WTC11 (cell line): ENCODE measurements around the gene KDM1B. TPM values are rescaled to one million over a fixed set of nuclear protein-coding genes. Genes with fewer than 3 reads are reported as not detected.

Source experiments
- ATAC-seq: fragments of 200-7000 bp; cut with Tn5 transposase; 2 replicates; pipeline ENCODE4 v1.10.0; 2021; ENCODE audit warnings: mild to moderate bottlenecking, moderate library complexity
- CTCF ChIA-PET: fragments of 300-600 bp; sonication (Branson Sonifier 250); formaldehyde crosslinking; loops from one replicate; lab custom pipeline; 2021; ENCODE audit warnings: antibody characterized with exemption; lab: Charles Lee
- POLR2A ChIA-PET: fragments of 350-600 bp; sonication (Branson Sonifier 250); formaldehyde crosslinking; loops from one replicate; lab custom pipeline; 2021; ENCODE audit warnings: antibody characterized with exemption; lab: Charles Lee
- DNase-seq: peaks from one replicate; pipeline ENCODE4 v3.0.0; 2021; ENCODE audit warnings: low spot score
- H3K27ac Mint-ChIP-seq: 2 replicates; pipeline ENCODE4 v1.8.0; 2021; ENCODE audit warnings: mixed read lengths
- H3K27me3 Mint-ChIP-seq: 2 replicates; pipeline ENCODE4 v1.8.0; 2021; ENCODE audit warnings: low read depth, mild to moderate bottlenecking, moderate library complexity, mixed read lengths
- H3K36me3 Mint-ChIP-seq: 2 replicates; pipeline ENCODE4 v1.8.0; 2021; ENCODE audit warnings: mixed read lengths
- H3K4me1 Mint-ChIP-seq: 2 replicates; pipeline ENCODE4 v1.8.0; 2022; ENCODE audit warnings: mixed read lengths
- H3K4me3 Mint-ChIP-seq: 2 replicates; pipeline ENCODE4 v1.8.0; 2021; ENCODE audit warnings: mild to moderate bottlenecking, moderate library complexity, mixed read lengths
- H3K9me3 Mint-ChIP-seq: 2 replicates; pipeline ENCODE4 v1.8.0; 2021; ENCODE audit warnings: mixed read lengths
- ARID4B ChIP-seq: sonication (generic); formaldehyde crosslinking; IDR thresholded peaks from 2 replicates; pipeline ENCODE4 v1.8.0; 2023; ENCODE audit warnings: missing genetic modification reagents, mild to moderate bottlenecking, borderline replicate concordance
- ATF1 ChIP-seq: sonication (generic); formaldehyde crosslinking; IDR thresholded peaks from 2 replicates; pipeline ENCODE4 v1.8.1; 2023; ENCODE audit warnings: mild to moderate bottlenecking, moderate library complexity, missing genetic modification reagents
- CBFB ChIP-seq: sonication (generic); formaldehyde crosslinking; IDR thresholded peaks from 2 replicates; pipeline ENCODE4 v1.8.1; 2022; ENCODE audit warnings: mild to moderate bottlenecking, low read depth, missing genetic modification reagents
- CREM ChIP-seq: sonication (generic); formaldehyde crosslinking; IDR thresholded peaks from 2 replicates; pipeline ENCODE4 v1.8.1; 2022; ENCODE audit warnings: mild to moderate bottlenecking, missing genetic modification reagents, moderate library complexity
- IRF2 ChIP-seq: sonication (generic); formaldehyde crosslinking; IDR thresholded peaks from 2 replicates; pipeline ENCODE4 v1.8.0; 2022; ENCODE audit warnings: low read depth, missing genetic modification reagents, borderline replicate concordance
- NFATC4 ChIP-seq: fragments of 250-450 bp; sonication (Bioruptor Pico); IDR thresholded peaks from 2 replicates; pipeline ENCODE4 v1.9.0; 2021; ENCODE audit warnings: mild to moderate bottlenecking
- NR2C2 ChIP-seq: sonication (generic); formaldehyde crosslinking; IDR thresholded peaks from 2 replicates; pipeline ENCODE4 v1.8.0; 2022; ENCODE audit warnings: mild to moderate bottlenecking, missing genetic modification reagents
- RELA ChIP-seq: sonication (generic); formaldehyde crosslinking; IDR thresholded peaks from 2 replicates; pipeline ENCODE4 v1.8.1; 2022; ENCODE audit warnings: missing genetic modification reagents, mild to moderate bottlenecking, borderline replicate concordance
- SOX15 ChIP-seq: fragments of 250-450 bp; sonication (Bioruptor Pico); IDR thresholded peaks from 2 replicates; pipeline ENCODE4 v1.9.0; 2021; ENCODE audit warnings: mild to moderate bottlenecking
- USF2 ChIP-seq: sonication (generic); formaldehyde crosslinking; IDR thresholded peaks from 2 replicates; pipeline ENCODE4 v1.8.1; 2023; ENCODE audit warnings: mild to moderate bottlenecking, missing genetic modification reagents, moderate library complexity
- ZBTB21 ChIP-seq: sonication (generic); formaldehyde crosslinking; IDR thresholded peaks from 2 replicates; pipeline ENCODE4 v1.8.1; 2023; ENCODE audit warnings: mild to moderate bottlenecking, missing genetic modification reagents, borderline replicate concordance
- ZNF138 ChIP-seq: sonication (generic); formaldehyde crosslinking; conservative IDR thresholded peaks from 2 replicates; pipeline ENCODE4 v1.8.1; 2022; ENCODE audit warnings: mild to moderate bottlenecking, moderate library complexity, missing genetic modification reagents
- ZNF263 ChIP-seq: sonication (generic); formaldehyde crosslinking; IDR thresholded peaks from 2 replicates; pipeline ENCODE4 v1.8.1; 2022; ENCODE audit warnings: low read depth, mild to moderate bottlenecking, moderate library complexity, missing genetic modification reagents
- total RNA-seq: library from RNA; stranded (reverse); gene quantifications from 3 replicates; pipeline ENCODE4 v1.2.3, GENCODE V29; 2021
- TF ChIP-seq, protein P1 (sequence below): sonication (generic); formaldehyde crosslinking; IDR thresholded peaks from 2 replicates; pipeline ENCODE4 v1.8.0; 2023; ENCODE audit warnings: mild to moderate bottlenecking, missing genetic modification reagents
- TF ChIP-seq, protein P2 (sequence below): sonication (generic); formaldehyde crosslinking; IDR thresholded peaks from 2 replicates; pipeline ENCODE4 v1.8.0; 2022; ENCODE audit warnings: mild to moderate bottlenecking, missing genetic modification reagents
- TF ChIP-seq, protein P3 (sequence below): sonication (generic); formaldehyde crosslinking; IDR thresholded peaks from 2 replicates; pipeline ENCODE4 v1.8.1; 2023; ENCODE audit warnings: mild to moderate bottlenecking, missing genetic modification reagents, borderline replicate concordance
- TF ChIP-seq, protein P4 (sequence below): sonication (generic); formaldehyde crosslinking; IDR thresholded peaks from 2 replicates; pipeline ENCODE4 v1.8.0; 2023; ENCODE audit warnings: missing genetic modification reagents

KDM1B gene
- total RNA-seq, 1 experiment from 2014 or later, result 6.7 TPM

GRCh38 chr6:18248698-18249097 is 93.5 kb downstream of the KDM1B start:
- no peak overlapping the region for H3K27ac Mint-ChIP-seq
- H3K4me3 Mint-ChIP-seq, result no peak overlapping the region
- no peaks in the 10 kb centered on the region for H3K9me3 Mint-ChIP-seq
- no peak for TF ChIP-seq ARID4B
- TF ChIP-seq, protein P1, sequence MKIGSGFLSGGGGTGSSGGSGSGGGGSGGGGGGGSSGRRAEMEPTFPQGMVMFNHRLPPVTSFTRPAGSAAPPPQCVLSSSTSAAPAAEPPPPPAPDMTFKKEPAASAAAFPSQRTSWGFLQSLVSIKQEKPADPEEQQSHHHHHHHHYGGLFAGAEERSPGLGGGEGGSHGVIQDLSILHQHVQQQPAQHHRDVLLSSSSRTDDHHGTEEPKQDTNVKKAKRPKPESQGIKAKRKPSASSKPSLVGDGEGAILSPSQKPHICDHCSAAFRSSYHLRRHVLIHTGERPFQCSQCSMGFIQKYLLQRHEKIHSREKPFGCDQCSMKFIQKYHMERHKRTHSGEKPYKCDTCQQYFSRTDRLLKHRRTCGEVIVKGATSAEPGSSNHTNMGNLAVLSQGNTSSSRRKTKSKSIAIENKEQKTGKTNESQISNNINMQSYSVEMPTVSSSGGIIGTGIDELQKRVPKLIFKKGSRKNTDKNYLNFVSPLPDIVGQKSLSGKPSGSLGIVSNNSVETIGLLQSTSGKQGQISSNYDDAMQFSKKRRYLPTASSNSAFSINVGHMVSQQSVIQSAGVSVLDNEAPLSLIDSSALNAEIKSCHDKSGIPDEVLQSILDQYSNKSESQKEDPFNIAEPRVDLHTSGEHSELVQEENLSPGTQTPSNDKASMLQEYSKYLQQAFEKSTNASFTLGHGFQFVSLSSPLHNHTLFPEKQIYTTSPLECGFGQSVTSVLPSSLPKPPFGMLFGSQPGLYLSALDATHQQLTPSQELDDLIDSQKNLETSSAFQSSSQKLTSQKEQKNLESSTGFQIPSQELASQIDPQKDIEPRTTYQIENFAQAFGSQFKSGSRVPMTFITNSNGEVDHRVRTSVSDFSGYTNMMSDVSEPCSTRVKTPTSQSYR, result no peak
- no peak for TF ChIP-seq SOX15 (CRISPR knock-in tag)
- TF ChIP-seq CREM (CRISPR knock-in tag), result no peak
- TF ChIP-seq CBFB (CRISPR knock-in tag), result no peak
- no peak for TF ChIP-seq USF2 (CRISPR knock-in tag)
- no peak for TF ChIP-seq ATF1
- ATAC-seq (no peak), DNase-seq (no peak)
- peaks cover 72% of the 10 kb centered on the region for H3K36me3 Mint-ChIP-seq
- ChIA-PET CTCF (no interaction called here), POLR2A (no interaction called here)
- H3K27me3 Mint-ChIP-seq, result no peaks in the 10 kb centered on the region
- H3K4me1 Mint-ChIP-seq, result peaks cover 15% of the 10 kb centered on the region

- peaks cover 16% of the 10 kb centered on the region for H3K4me1 Mint-ChIP-seq
- no peak for DNase-seq
- ATAC-seq, result no peak
- CTCF ChIA-PET, result interaction anchor here (0.5 kb wide), 1 partner anchor 89 kb away, joined by 3 read pairs; no protein-coding TSS in a partner anchor
- H3K27ac Mint-ChIP-seq, result no peak overlapping the region
- no peak overlapping the region for H3K4me3 Mint-ChIP-seq
- H3K27me3 Mint-ChIP-seq, result no peaks in the 10 kb centered on the region
- POLR2A ChIA-PET, result no interaction called here
- TF ChIP-seq ZNF263 (CRISPR knock-in tag) (no peak), NFATC4 (CRISPR knock-in tag) (no peak), IRF2 (CRISPR knock-in tag) (no peak), ZNF138 (no peak), NR2C2 (no peak), ZBTB21 (no peak), RELA (CRISPR knock-in tag) (no peak)
- TF ChIP-seq, protein P2, sequence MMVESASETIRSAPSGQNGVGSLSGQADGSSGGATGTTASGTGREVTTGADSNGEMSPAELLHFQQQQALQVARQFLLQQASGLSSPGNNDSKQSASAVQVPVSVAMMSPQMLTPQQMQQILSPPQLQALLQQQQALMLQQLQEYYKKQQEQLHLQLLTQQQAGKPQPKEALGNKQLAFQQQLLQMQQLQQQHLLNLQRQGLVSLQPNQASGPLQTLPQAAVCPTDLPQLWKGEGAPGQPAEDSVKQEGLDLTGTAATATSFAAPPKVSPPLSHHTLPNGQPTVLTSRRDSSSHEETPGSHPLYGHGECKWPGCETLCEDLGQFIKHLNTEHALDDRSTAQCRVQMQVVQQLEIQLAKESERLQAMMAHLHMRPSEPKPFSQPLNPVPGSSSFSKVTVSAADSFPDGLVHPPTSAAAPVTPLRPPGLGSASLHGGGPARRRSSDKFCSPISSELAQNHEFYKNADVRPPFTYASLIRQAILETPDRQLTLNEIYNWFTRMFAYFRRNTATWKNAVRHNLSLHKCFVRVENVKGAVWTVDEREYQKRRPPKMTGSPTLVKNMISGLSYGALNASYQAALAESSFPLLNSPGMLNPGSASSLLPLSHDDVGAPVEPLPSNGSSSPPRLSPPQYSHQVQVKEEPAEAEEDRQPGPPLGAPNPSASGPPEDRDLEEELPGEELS, result no peak
- TF ChIP-seq, protein P3, sequence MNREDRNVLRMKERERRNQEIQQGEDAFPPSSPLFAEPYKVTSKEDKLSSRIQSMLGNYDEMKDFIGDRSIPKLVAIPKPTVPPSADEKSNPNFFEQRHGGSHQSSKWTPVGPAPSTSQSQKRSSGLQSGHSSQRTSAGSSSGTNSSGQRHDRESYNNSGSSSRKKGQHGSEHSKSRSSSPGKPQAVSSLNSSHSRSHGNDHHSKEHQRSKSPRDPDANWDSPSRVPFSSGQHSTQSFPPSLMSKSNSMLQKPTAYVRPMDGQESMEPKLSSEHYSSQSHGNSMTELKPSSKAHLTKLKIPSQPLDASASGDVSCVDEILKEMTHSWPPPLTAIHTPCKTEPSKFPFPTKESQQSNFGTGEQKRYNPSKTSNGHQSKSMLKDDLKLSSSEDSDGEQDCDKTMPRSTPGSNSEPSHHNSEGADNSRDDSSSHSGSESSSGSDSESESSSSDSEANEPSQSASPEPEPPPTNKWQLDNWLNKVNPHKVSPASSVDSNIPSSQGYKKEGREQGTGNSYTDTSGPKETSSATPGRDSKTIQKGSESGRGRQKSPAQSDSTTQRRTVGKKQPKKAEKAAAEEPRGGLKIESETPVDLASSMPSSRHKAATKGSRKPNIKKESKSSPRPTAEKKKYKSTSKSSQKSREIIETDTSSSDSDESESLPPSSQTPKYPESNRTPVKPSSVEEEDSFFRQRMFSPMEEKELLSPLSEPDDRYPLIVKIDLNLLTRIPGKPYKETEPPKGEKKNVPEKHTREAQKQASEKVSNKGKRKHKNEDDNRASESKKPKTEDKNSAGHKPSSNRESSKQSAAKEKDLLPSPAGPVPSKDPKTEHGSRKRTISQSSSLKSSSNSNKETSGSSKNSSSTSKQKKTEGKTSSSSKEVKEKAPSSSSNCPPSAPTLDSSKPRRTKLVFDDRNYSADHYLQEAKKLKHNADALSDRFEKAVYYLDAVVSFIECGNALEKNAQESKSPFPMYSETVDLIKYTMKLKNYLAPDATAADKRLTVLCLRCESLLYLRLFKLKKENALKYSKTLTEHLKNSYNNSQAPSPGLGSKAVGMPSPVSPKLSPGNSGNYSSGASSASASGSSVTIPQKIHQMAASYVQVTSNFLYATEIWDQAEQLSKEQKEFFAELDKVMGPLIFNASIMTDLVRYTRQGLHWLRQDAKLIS (CRISPR knock-in tag), result no peak
- TF ChIP-seq, protein P4, sequence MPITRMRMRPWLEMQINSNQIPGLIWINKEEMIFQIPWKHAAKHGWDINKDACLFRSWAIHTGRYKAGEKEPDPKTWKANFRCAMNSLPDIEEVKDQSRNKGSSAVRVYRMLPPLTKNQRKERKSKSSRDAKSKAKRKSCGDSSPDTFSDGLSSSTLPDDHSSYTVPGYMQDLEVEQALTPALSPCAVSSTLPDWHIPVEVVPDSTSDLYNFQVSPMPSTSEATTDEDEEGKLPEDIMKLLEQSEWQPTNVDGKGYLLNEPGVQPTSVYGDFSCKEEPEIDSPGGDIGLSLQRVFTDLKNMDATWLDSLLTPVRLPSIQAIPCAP (CRISPR knock-in tag), result no peak
- TF ChIP-seq, protein P1, result no peak
- no peaks in the 10 kb centered on the region for H3K9me3 Mint-ChIP-seq
- peaks cover 71% of the 10 kb centered on the region for H3K36me3 Mint-ChIP-seq
Measured at GRCh38 chr6:18249271-18249670, 94.0 kb downstream of the KDM1B start.
